Endothelial cell of umbilical vein (primary cell): ENCODE results near the gene TADA2B. TPM values are rescaled to one million over a fixed set of nuclear protein-coding genes. Genes with fewer than 3 reads are reported as not detected.

Source experiments
- BruUV-seq: library from RNA; stranded (reverse); fragments of 400-500 nt; replicated peaks from 2 replicates; lab custom pipeline; 2021; lab: Mats Ljungman, UMichigan
- CTCF ChIA-PET: fragments of 300-600, 350-600 bp; sonication (Branson Sonifier 250); formaldehyde crosslinking; loops from one replicate; lab custom pipeline; 2021; ENCODE audit warnings: antibody characterized with exemption, inconsistent platforms; lab: Charles Lee
- POLR2A ChIA-PET: fragments of 300-600, 350-600 bp; sonication (Branson Sonifier 250); formaldehyde crosslinking; loops from one replicate; lab custom pipeline; 2021; ENCODE audit warnings: antibody characterized with exemption, inconsistent platforms; lab: Charles Lee
- DNase-seq: peaks from one replicate; pipeline ENCODE4 v3.0.0-alpha.2; 2011; ENCODE audit warnings: low read depth, low spot score
- FAIRE-seq: peaks from 2 replicates; lab custom pipeline; 2011; peaks lifted over from hg19 to GRCh38; lab: Jason Lieb, UNC
- H2AFZ ChIP-seq: 2 replicates; pipeline ENCODE4 v1.6.0; 2012; ENCODE audit warnings: low read depth, low read length, control low read depth, inconsistent platforms
- H3K27ac ChIP-seq: 2 replicates; pipeline ENCODE4 v1.5.1; 2011; ENCODE audit warnings: low read depth, mild to moderate bottlenecking, control low read depth, low read length, moderate library complexity; ENCODE audit not compliant: insufficient read depth
- H3K27me3 ChIP-seq, 2 experiments: 2 replicates each; pipeline versions ENCODE4 v1.6.0 to v1.6.1; 2011; ENCODE audit warnings: low read length in 2 of 2, mixed read lengths in 1 of 2; ENCODE audit not compliant: control insufficient read depth in 2 of 2, insufficient read depth in 2 of 2
- H3K36me3 ChIP-seq, 2 experiments: 2 replicates in 1 of 2; 3 replicates in 1 of 2; pipeline ENCODE4 v1.5.1; 2011; ENCODE audit warnings: low read length in 2 of 2, mild to moderate bottlenecking in 1 of 2, moderate library complexity in 1 of 2; ENCODE audit not compliant: control insufficient read depth in 2 of 2, insufficient read depth in 2 of 2; ENCODE audit errors: extremely low read depth in 1 of 2
- H3K4me1 ChIP-seq: 3 replicates; pipeline ENCODE4 v1.5.1; 2011; ENCODE audit warnings: mild to moderate bottlenecking, low read length; ENCODE audit not compliant: control insufficient read depth, insufficient read depth; ENCODE audit errors: extremely low read depth
- H3K4me2 ChIP-seq: 2 replicates; pipeline ENCODE4 v1.6.1; 2011; ENCODE audit warnings: low read length, control low read depth, mixed read lengths; ENCODE audit not compliant: insufficient read depth
- H3K4me3 ChIP-seq, 3 experiments: fragments of 200-600 bp in 1 of 3; sonication (generic), shearing (Covaris generic) in 1 of 3; replicated peaks in 1 of 3; 2 replicates each; pipeline ENCODE4 v1.5.1; 2011 to 2016; ENCODE audit warnings: control low read depth in 3 of 3, low read length in 3 of 3, mild to moderate bottlenecking in 2 of 3, inconsistent platforms in 1 of 3, low read depth in 1 of 3, moderate library complexity in 1 of 3; ENCODE audit not compliant: insufficient read depth in 1 of 3
- H3K79me2 ChIP-seq: 2 replicates; pipeline ENCODE4 v1.6.0; 2012; ENCODE audit warnings: low read length, inconsistent platforms; ENCODE audit not compliant: control insufficient read depth, insufficient read depth
- H3K9ac ChIP-seq: replicated peaks from 2 replicates; pipeline ENCODE3; 2011; ENCODE audit warnings: low read length, control low read depth; ENCODE audit not compliant: insufficient read depth; ENCODE audit errors: extremely low read depth
- H3K9me1 ChIP-seq: replicated peaks from 3 replicates; pipeline ENCODE4 v1.6.0; 2011; ENCODE audit warnings: mild to moderate bottlenecking, low read length; ENCODE audit not compliant: control insufficient read depth, insufficient read depth; ENCODE audit errors: extremely low read depth
- H3K9me3 ChIP-seq: replicated peaks from 2 replicates; pipeline ENCODE4 v1.5.1; 2012; ENCODE audit warnings: low read length, inconsistent platforms; ENCODE audit not compliant: control insufficient read depth, insufficient read depth
- H4K20me1 ChIP-seq: replicated peaks from 2 replicates; pipeline ENCODE3; 2011; ENCODE audit warnings: mild to moderate bottlenecking, low read length; ENCODE audit not compliant: control insufficient read depth, insufficient read depth; ENCODE audit errors: extremely low read depth
- EZH2 ChIP-seq: IDR thresholded peaks from 2 replicates; pipeline ENCODE4 v1.6.1; 2012; ENCODE audit warnings: borderline replicate concordance, low read depth, mild to moderate bottlenecking, moderate library complexity, low read length, inconsistent platforms; ENCODE audit not compliant: severe bottlenecking
- FOS ChIP-seq: IDR thresholded peaks from 2 replicates; pipeline ENCODE4 v1.6.1; 2011; ENCODE audit warnings: mild to moderate bottlenecking, low read length, moderate library complexity, borderline replicate concordance; ENCODE audit not compliant: insufficient read depth
- GATA2 ChIP-seq: IDR thresholded peaks from 2 replicates; pipeline ENCODE4 v1.7.0; 2011; ENCODE audit warnings: low read depth, mild to moderate bottlenecking, moderate library complexity, mixed read lengths, low read length; ENCODE audit not compliant: insufficient read length, insufficient read depth
- JUN ChIP-seq: IDR thresholded peaks from 2 replicates; pipeline ENCODE4 v1.6.1; 2011; ENCODE audit warnings: borderline replicate concordance, low read depth; ENCODE audit not compliant: insufficient read length, insufficient read depth
- MYC ChIP-seq: IDR thresholded peaks from one replicate; pipeline ENCODE4 v1.6.1; 2011; ENCODE audit warnings: mild to moderate bottlenecking, low read depth, low read length
- POLR2A ChIP-seq: IDR thresholded peaks from 2 replicates; pipeline ENCODE4 v1.6.1; 2012; ENCODE audit warnings: low read depth, mild to moderate bottlenecking, control low read depth, low read length
- POLR2AphosphoS5 ChIP-seq: IDR thresholded peaks from 2 replicates; pipeline ENCODE4 v1.6.1; 2012; ENCODE audit warnings: low read depth, mild to moderate bottlenecking, control low read depth, low read length, moderate library complexity; ENCODE audit not compliant: insufficient read depth
- dilution Hi-C: fragments of 300-500 bp; cut with MboI; formaldehyde crosslinking; loops from one replicate; pipeline ENCODE4 v1.15.0; 2019; ENCODE audit warnings: low sequenced_read_pairs; ENCODE audit not compliant: extremely low pct_ligation_motif_present
- intact Hi-C: fragments of 100-400 bp; cut with micrococcal nuclease; formaldehyde crosslinking; loops from one replicate; pipeline ENCODE4 v1.10.0; 2022
- polyA plus RNA-seq, 4 experiments: library from polyadenylated mRNA; depleted of rRNA in 3 of 4; stranded (reverse) in 3 of 4; unstranded in 1 of 4; fragments of >200 nt; gene quantifications; 2 replicates each; pipeline versions ENCODE4 v1.2.1 to v1.2.3, GENCODE V29; 2011 to 2012; ENCODE audit warnings: missing spikeins in 1 of 4
- total RNA-seq: library from RNA; stranded (reverse); gene quantifications from 2 replicates; pipeline ENCODE4 v1.2.3, GENCODE V29; 2021
- TF ChIP-seq, protein P1 (sequence below), 2 donors: IDR thresholded peaks; 1 replicate in 1 of 2; 2 replicates in 1 of 2; pipeline ENCODE4 v1.5.1; 2011; ENCODE audit warnings: low read length in 2 of 2, mild to moderate bottlenecking in 2 of 2, moderate library complexity in 2 of 2, control low read depth in 1 of 2, inconsistent platforms in 1 of 2, low read depth in 1 of 2; ENCODE audit not compliant: insufficient read depth in 1 of 2; ENCODE audit errors: extremely low read depth in 1 of 2
- TF ChIP-seq, protein P2 (sequence below): IDR thresholded peaks from 2 replicates; pipeline ENCODE4 v1.6.1; 2011; ENCODE audit not compliant: insufficient read depth, insufficient read length

Gene TADA2B
- total and polyA plus RNA-seq, 2 donors (not counting 3 experiments of a cell fraction or from before 2014, with no cell fraction given): 5.5 to 11.5 TPM

DNA sequence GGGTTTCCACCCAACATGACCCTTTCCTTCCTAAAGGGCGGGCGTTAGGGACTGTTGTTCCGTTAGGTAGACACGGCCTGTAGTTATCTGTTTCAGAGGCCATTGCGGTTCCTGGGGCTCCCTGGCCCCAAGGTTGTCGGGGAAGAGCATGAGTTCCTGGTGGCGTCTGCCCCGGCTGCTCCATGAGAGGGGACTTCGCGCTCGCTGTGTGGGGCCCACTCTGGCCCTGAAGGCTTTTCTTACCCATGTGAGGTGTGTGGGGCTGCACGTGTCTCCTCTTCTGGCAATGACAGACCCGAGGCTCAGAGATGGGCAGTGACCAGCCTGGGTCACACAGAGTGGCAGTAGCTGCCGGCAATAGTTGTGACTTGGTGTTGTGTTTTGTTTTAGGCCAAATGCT is 9.1 kb downstream of the TADA2B start:
- H3K4me3 ChIP-seq: no peak overlapping the region
- H3K36me3 ChIP-seq: peaks cover 2 to 6% of the 10 kb centered on the region in 2 experiments
- FAIRE-seq: no peak
- peaks cover 13% of the 10 kb centered on the region for H3K4me1 ChIP-seq
- intact Hi-C loops (no loop called here), dilution Hi-C loops (no loop called here)
- H3K9me3 ChIP-seq: no peaks in the 10 kb centered on the region
- no peaks in the 10 kb centered on the region for H3K27me3 ChIP-seq
- no peak overlapping the region for H3K4me2 ChIP-seq
- peaks cover 24% of the 10 kb centered on the region for H3K79me2 ChIP-seq
- BruUV-seq: no TSS peak
- H3K9ac ChIP-seq: no peak overlapping the region
- no peak overlapping the region for H3K27ac ChIP-seq
- no peak for DNase-seq
- no peaks in the 10 kb centered on the region for H3K9me1 ChIP-seq
- H4K20me1 ChIP-seq: no peaks in the 10 kb centered on the region
- ChIA-PET CTCF (interaction anchor here (1.2 to 1.7 kb wide), 2 partner anchors 9 to 16 kb away, joined by 4 to 5 read pairs; partner anchors contain the start of genes GRPEL1 and TADA2B), POLR2A (no interaction called here)
- TF ChIP-seq, protein P1, sequence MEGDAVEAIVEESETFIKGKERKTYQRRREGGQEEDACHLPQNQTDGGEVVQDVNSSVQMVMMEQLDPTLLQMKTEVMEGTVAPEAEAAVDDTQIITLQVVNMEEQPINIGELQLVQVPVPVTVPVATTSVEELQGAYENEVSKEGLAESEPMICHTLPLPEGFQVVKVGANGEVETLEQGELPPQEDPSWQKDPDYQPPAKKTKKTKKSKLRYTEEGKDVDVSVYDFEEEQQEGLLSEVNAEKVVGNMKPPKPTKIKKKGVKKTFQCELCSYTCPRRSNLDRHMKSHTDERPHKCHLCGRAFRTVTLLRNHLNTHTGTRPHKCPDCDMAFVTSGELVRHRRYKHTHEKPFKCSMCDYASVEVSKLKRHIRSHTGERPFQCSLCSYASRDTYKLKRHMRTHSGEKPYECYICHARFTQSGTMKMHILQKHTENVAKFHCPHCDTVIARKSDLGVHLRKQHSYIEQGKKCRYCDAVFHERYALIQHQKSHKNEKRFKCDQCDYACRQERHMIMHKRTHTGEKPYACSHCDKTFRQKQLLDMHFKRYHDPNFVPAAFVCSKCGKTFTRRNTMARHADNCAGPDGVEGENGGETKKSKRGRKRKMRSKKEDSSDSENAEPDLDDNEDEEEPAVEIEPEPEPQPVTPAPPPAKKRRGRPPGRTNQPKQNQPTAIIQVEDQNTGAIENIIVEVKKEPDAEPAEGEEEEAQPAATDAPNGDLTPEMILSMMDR (IDR thresholded peaks at IDR 0.05; ENCODE audit: extremely low read depth in 1 of 2, insufficient read depth in 1 of 2, low read depth in 1 of 2, low read length in 2 of 2): no peak
- TF ChIP-seq POLR2AphosphoS5 (no peak), MYC (no peak), JUN (no peak), FOS (no peak), GATA2 (no peak), POLR2A (no peak), EZH2 (no peak)
- TF ChIP-seq, protein P2, sequence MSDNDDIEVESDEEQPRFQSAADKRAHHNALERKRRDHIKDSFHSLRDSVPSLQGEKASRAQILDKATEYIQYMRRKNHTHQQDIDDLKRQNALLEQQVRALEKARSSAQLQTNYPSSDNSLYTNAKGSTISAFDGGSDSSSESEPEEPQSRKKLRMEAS: no peak
- no peak overlapping the region for H2AFZ ChIP-seq
